Right hindlimb (tissue), 1 donor: ENCODE results near the gene AEN.
A peak's percentile ranks its signal among the peaks of the same experiment; 100 is the strongest.

Source experiments
- DNase-seq: peaks from one replicate; pipeline ENCODE4 v3.0.0-alpha.2; 2018

AEN gene

GRCh38 chr15:88651136-88651732 lies 30.1 kb downstream of the AEN start:
- DNase-seq: no peak

GRCh38 chr15:88651971-88652370 lies 30.8 kb downstream of the AEN start:
- DNase-seq: no peak

- DNase-seq: no peak
These were observed 31.5 kb downstream of the AEN start for GRCh38 chr15:88652456-88653199.

- DNase-seq: no peak
These were observed 32.3 kb downstream of the AEN start for GRCh38 chr15:88653200-88654064.

- DNase-seq: no peak
These were observed 33.4 kb downstream of the AEN start for GRCh38 chr15:88654430-88655102.

- DNase-seq: no peak
These were observed 34.0 kb downstream of the AEN start for GRCh38 chr15:88655103-88655553.

- no peak for DNase-seq
These were observed 34.8 kb downstream of the AEN start for GRCh38 chr15:88655800-88656488.

GRCh38 chr15:88656760-88657221 lies 35.7 kb downstream of the AEN start:
- no peak for DNase-seq

- DNase-seq: peak; percentile 73
These were observed 36.4 kb downstream of the AEN start for GRCh38 chr15:88657326-88658069.

GRCh38 chr15:88658070-88658965 lies 37.2 kb downstream of the AEN start:
- DNase-seq: no peak

GRCh38 chr15:88658972-88659931 lies 38.1 kb downstream of the AEN start:
- peak; percentile 90 for DNase-seq

- DNase-seq: no peak
These were observed 40.0 kb downstream of the AEN start for GRCh38 chr15:88661041-88661700.

- DNase-seq: no peak
These were observed 40.8 kb downstream of the AEN start for GRCh38 chr15:88661761-88662556.

GRCh38 chr15:88663141-88663621 lies 42.0 kb downstream of the AEN start:
- DNase-seq: no peak

GRCh38 chr15:88664151-88664778 lies 43.1 kb downstream of the AEN start:
- DNase-seq: no peak

GRCh38 chr15:88674661-88675060 lies 53.5 kb downstream of the AEN start:
- no peak for DNase-seq

GRCh38 chr15:88678755-88679154 lies 57.6 kb downstream of the AEN start:
- DNase-seq: no peak
